ENCODE results near the gene CDK17.

GRCh38 chr12:96347130-96347699, 53.0 kb downstream of the CDK17 start:
- TF ChIP-seq CTCF (IDR thresholded peaks at IDR 0.05): no peak
- no peak for TF ChIP-seq EZH2 (IDR thresholded peaks at IDR 0.05; ENCODE audit: borderline replicate concordance, insufficient read depth, low read depth, low read length, poor library complexity, severe bottlenecking)

Measured in B cell (primary cell).